Large intestine (tissue), 3 donors: ENCODE results near the gene HNRNPUL1. TPM values are rescaled to one million over a fixed set of nuclear protein-coding genes. Genes with fewer than 3 reads are reported as not detected.

ENCODE experiments used
- DNase-seq, 2 donors: peaks; one replicate each; pipeline versions ENCODE4 v3.0.0 to v3.0.0-alpha.2; 2013
- H3K27ac ChIP-seq: one replicate; pipeline ENCODE4 v1.5.1; 2013; ENCODE audit warnings: low read length
- H3K27me3 ChIP-seq: 2 replicates; pipeline ENCODE4 v1.6.1; 2013; ENCODE audit warnings: low read length; ENCODE audit not compliant: control insufficient read depth, insufficient read depth
- H3K36me3 ChIP-seq: 2 replicates; pipeline ENCODE4 v1.6.1; 2013; ENCODE audit warnings: low read length; ENCODE audit not compliant: control insufficient read depth, insufficient read depth
- H3K4me1 ChIP-seq: one replicate; pipeline ENCODE4 v1.6.1; 2013; ENCODE audit warnings: low read length; ENCODE audit not compliant: control insufficient read depth, insufficient read depth
- H3K4me3 ChIP-seq: one replicate; pipeline ENCODE4 v1.5.1; 2013; ENCODE audit warnings: low read length
- H3K9me3 ChIP-seq: one replicate; pipeline ENCODE4 v1.6.1; 2013; ENCODE audit warnings: mild to moderate bottlenecking, low read depth, low read length, moderate library complexity; ENCODE audit not compliant: control insufficient read depth
- WGBS: methylation state at CpG from one replicate; pipeline ENCODE4 v1.1.5; 2013; ENCODE audit warnings: low lambda C conversion rate; ENCODE audit not compliant: insufficient coverage; 5-methylcytosine and 5-hydroxymethylcytosine counted together
- polyA plus RNA-seq: library from polyadenylated mRNA; unstranded; fragments of 120-200 nt; gene quantifications from one replicate; pipeline ENCODE4 v1.2.1, GENCODE V29; 2013

HNRNPUL1 gene
- polyA plus RNA-seq, 1 donor: 142 TPM

DNA sequence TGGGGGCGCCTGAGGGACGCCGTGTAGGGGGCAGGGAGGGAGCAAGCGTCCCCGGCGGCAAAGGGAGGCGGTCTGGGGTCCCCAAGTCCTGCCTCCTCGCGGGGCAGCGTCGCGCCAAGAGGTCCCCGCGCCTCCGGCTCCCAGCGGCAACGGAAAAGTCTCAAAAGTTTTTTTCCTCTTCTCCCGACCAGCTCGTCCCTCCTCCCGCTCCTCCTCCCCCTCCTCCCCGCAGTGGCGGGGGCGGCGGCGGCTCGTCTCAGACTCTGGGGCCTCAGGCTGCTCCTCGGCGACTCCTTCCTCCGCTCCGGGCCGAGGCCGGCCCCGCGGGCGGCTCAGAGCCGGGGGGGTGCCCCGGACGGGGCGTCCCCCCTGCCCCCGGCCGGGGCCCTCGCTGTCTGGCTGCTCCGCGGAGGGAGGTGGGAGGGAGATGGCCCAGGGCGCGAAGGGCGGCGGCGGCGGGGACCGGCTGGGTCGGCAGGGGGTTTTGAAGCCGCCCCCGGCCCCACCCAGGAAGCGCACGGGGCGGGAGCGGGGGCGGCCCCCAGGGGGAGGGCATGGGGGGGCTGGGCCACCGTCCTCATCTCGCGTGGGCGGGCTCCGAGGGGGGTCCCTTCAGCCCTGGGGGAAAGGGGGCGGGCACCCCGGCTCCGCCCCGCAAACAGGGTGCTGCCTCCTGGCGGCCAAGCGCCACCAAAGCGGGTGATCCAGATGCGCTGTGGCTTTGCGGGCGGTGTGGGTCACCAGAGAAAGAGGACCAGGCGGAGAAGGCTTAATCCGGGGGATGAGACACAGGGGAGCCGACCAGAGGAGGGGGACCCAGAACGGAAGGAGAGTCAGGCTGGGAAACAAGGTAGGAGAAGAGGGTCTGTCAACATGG is 89.5 kb downstream of the HNRNPUL1 start, which contains the start of gene TGFB1:
TGFB1 (minus strand) TSS at position 457 of the 877 bp plus-strand sequence. CDS start 878 bp downstream, outside the sequence.
- no peaks in the 10 kb centered on the region for H3K36me3 ChIP-seq
- peaks cover 47% of the 10 kb centered on the region for H3K27me3 ChIP-seq
- no peak within 1 kb of the TSS for H3K27ac ChIP-seq
- peaks cover 2% of the 10 kb centered on the region for H3K9me3 ChIP-seq
- peaks cover 24% of the 10 kb centered on the region for H3K4me1 ChIP-seq
- WGBS: no CpG with 5 or more reads among the region's 78 CpGs
- DNase-seq: peak; percentile 63 to 69
- peak within 1 kb of the TSS; percentile 53 for H3K4me3 ChIP-seq

DNA sequence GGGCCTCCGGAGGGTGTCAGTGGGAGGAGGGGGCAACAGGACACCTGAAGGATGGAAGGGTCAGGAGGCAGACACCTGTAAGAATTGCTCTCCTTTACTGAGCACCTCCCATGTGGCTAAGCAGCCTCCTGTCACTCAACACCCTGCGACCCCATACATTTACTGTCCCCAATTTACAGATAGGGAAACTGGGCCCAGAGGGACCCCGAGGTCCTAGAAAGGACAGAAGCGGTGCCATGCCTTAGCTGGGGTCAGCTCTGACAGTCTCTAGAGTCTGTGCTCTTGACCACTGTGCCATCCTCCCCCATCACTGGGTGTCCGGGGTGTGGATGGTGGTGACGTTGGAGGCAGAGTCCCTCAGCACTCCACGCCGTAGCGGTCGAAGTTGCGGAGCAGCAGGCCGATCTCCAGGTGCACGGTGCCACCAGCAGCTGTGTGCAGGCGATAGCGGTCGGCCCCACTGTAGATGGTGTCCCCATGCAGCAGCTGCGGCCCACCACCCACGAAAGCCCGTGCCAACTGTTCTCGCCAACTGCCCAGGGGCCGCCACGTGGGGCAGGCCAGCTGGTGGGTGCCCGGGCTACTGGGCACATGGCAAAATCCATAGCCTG is 90.3 kb downstream of the HNRNPUL1 start:
- Histone ChIP-seq H3K9me3 (peaks cover 2% of the 10 kb centered on the region), H3K27ac (no peak overlapping the region), H3K36me3 (no peaks in the 10 kb centered on the region), H3K4me1 (peaks cover 24% of the 10 kb centered on the region), H3K27me3 (peaks cover 44% of the 10 kb centered on the region), H3K4me3 (peak overlapping the region; percentile 31)
- no peak for DNase-seq
- no CpG with 5 or more reads among the region's 23 CpGs for WGBS

DNA sequence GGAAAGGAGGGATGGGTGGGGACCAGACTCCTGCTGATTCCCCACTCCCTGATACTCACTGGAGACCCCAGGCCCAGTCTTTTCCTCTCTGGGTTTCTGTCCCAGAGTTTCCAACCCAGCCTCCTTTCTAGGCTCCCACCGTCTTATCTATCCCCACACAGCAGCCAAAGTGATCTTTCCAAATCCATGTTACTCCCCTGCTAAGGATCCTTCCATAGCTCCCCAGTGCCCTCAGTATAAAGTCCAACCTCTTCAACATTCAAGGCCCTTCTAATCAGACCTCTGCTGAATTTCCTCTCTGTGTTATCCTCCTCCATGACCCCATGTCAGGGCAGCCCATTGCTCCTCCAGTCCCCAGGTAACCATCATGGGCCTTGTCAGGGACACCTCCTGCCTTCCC is 90.9 kb downstream of the HNRNPUL1 start:
- WGBS: no CpG with 5 or more reads among the region's 1 CpG
- Histone ChIP-seq H3K9me3 (peaks cover 2% of the 10 kb centered on the region), H3K36me3 (no peaks in the 10 kb centered on the region), H3K4me1 (peaks cover 24% of the 10 kb centered on the region), H3K27ac (no peak overlapping the region), H3K27me3 (peaks cover 41% of the 10 kb centered on the region), H3K4me3 (no peak overlapping the region)
- DNase-seq: no peak

DNA sequence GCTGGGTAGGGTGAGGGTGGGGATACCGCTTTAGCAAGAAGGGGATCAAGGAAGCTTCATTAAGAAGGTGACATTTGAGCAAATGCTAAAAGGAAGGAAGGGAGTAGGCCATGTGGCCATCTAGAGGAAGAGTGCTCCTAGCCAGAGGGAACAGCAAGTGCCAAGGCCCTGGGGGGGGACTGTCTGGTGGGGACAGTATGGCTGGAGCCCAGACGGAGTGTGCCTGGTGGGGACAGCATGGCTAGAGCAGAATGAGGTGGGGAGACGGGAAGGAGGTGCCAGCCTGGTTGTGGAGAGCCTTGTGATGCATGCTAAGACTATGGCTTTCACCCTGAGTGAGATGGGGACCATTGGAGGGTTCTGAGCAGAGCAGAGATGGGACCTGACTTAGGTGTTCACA is 91.6 kb downstream of the HNRNPUL1 start:
- no peak overlapping the region for H3K27ac ChIP-seq
- WGBS: 100% methylated on average over 1 of the region's 3 CpGs
- no peak for DNase-seq

DNA sequence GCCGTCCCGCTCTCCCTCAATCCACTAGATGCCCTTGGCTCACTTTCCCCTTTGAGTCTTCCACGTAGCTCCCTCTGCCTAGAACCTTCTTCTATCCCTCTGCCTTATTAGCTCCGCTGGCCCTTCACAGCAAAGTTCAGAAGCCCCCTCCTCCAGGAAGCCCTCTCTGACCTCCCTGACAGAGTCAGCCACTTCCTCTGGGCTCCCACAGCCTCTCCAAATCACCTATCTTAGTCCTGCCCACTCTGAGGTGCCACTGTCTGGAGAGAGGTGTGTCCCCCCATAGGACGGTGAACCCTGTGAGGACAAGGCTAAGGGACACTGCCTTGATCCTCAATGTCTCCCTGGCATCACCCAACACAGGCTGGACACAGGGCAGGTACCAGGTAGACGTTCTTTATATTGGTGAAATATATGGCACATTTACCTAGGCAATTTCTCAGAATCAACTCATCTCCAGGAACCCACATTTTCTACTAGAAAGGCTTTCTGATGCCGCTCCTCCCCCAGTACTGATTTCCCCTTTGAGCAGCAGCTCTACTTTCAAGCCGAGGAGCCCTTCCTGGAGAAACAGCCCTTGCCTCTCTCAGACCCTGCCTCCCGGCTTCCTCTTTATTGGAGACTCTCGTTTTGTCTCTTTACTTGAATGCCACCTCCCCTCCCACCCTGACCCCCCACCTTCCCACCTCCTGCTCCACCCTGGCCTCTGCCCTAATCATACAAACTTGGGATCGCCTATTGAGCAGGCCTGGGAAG is 93.0 kb downstream of the HNRNPUL1 start:
- Histone ChIP-seq H3K27ac (no peak overlapping the region), H3K4me3 (no peak overlapping the region), H3K36me3 (no peaks in the 10 kb centered on the region), H3K9me3 (peaks cover 2% of the 10 kb centered on the region), H3K4me1 (peaks cover 14% of the 10 kb centered on the region), H3K27me3 (peaks cover 22% of the 10 kb centered on the region)
- no peak for DNase-seq
- 100% methylated on average over 2 of the region's 11 CpGs for WGBS

More for the DNA sequence above, 91.6 kb downstream of the HNRNPUL1 start:
- Histone ChIP-seq H3K27me3 (peaks cover 35% of the 10 kb centered on the region), H3K9me3 (peaks cover 2% of the 10 kb centered on the region), H3K4me1 (peaks cover 24% of the 10 kb centered on the region), H3K36me3 (no peaks in the 10 kb centered on the region), H3K4me3 (no peak overlapping the region)

Other genes starting within 250 kb of the HNRNPUL1 start
- not detected for gene CYP2A13, start 175.9 kb upstream of the HNRNPUL1 start, polyA plus RNA-seq
- 0.06 TPM for gene CYP2F1, start 149.9 kb upstream of the HNRNPUL1 start, polyA plus RNA-seq
- 68.1 TPM for gene CYP2S1, start 71.2 kb upstream of the HNRNPUL1 start, polyA plus RNA-seq
- gene AXL, start 45.1 kb upstream of the HNRNPUL1 start, polyA plus RNA-seq: 16.0 TPM
- 24.9 TPM for gene CCDC97, start 45.8 kb downstream of the HNRNPUL1 start, polyA plus RNA-seq
- 13.9 TPM for gene TGFB1, start 89.5 kb downstream of the HNRNPUL1 start, polyA plus RNA-seq
- 5.1 TPM for gene B9D2, start 99.8 kb downstream of the HNRNPUL1 start, polyA plus RNA-seq
- gene TMEM91, start 112.2 kb downstream of the HNRNPUL1 start, polyA plus RNA-seq: 13.8 TPM
- gene EXOSC5, start 133.0 kb downstream of the HNRNPUL1 start, polyA plus RNA-seq: 16.5 TPM
- gene BCKDHA, start 133.4 kb downstream of the HNRNPUL1 start, polyA plus RNA-seq: 16.3 TPM
- gene B3GNT8, start 163.0 kb downstream of the HNRNPUL1 start, polyA plus RNA-seq: 29.7 TPM
- gene DMAC2, start 175.5 kb downstream of the HNRNPUL1 start, polyA plus RNA-seq: 79.4 TPM
- 69.2 TPM for gene ERICH4, start 178.8 kb downstream of the HNRNPUL1 start, polyA plus RNA-seq